HepG2 (cell line): Measurements from ENCODE around the gene MAN2B2. TPM values are rescaled to one million over a fixed set of nuclear protein-coding genes. Genes with fewer than 3 reads are reported as not detected.

ENCODE experiments used
- ATAC-seq: fragments of 200-7000 bp; cut with Tn5 transposase; 3 replicates; pipeline ENCODE4 v1.9.1; 2020; ENCODE audit warnings: mild to moderate bottlenecking, moderate library complexity
- BruUV-seq: library from RNA; stranded (reverse); fragments of 400-500 nt; replicated peaks from 2 replicates; lab custom pipeline; 2021; lab: Mats Ljungman, UMichigan
- CTCF ChIA-PET: fragments of 300-600 bp; formaldehyde crosslinking; extraction: SDS; loops from one replicate; lab custom pipeline; 2021; ENCODE audit warnings: low total read pairs, inconsistent platforms, low intra/inter-chr PET ratio; lab: Yijun Ruan, JAX
- POLR2A ChIA-PET: fragments of 350-600 bp; sonication (Branson Sonifier 250); formaldehyde crosslinking; loops from one replicate; lab custom pipeline; 2020; ENCODE audit warnings: antibody characterized with exemption, inconsistent platforms; lab: Yijun Ruan, JAX
- DNase-seq: peaks from one replicate; pipeline ENCODE4 v3.0.0-alpha.2; 2015; ENCODE audit warnings: low spot score
- FAIRE-seq: peaks from 3 replicates; lab custom pipeline; 2011; peaks lifted over from hg19 to GRCh38; lab: Jason Lieb, UNC
- H2AFZ ChIP-seq: one replicate; pipeline ENCODE4 v1.6.1; 2011; ENCODE audit warnings: low read length, inconsistent platforms
- H3K27ac ChIP-seq: fragments of 300-600 bp; 3 replicates; pipeline ENCODE4 v1.8.0; 2011; ENCODE audit warnings: mixed run types, mild to moderate bottlenecking, mixed read lengths, low read length, inconsistent platforms; ENCODE audit not compliant: insufficient read depth; ENCODE audit errors: extremely low read length
- H3K27me3 ChIP-seq, 2 experiments: fragments of 200-600 bp in 1 of 2; 2 replicates in 1 of 2; 3 replicates in 1 of 2; pipeline versions ENCODE4 v1.6.0 to v1.8.0; 2011; ENCODE audit warnings: low read length in 2 of 2, mild to moderate bottlenecking in 2 of 2, moderate library complexity in 2 of 2, inconsistent platforms in 1 of 2; ENCODE audit not compliant: insufficient read depth in 2 of 2, control insufficient read depth in 1 of 2
- H3K36me3 ChIP-seq, 2 experiments: fragments of 200-600 bp in 1 of 2; replicated peaks in 1 of 2; 2 replicates in 1 of 2; 3 replicates in 1 of 2; pipeline versions ENCODE4 v1.5.1 to v1.8.0; 2011; ENCODE audit warnings: low read length in 2 of 2, inconsistent platforms in 1 of 2; ENCODE audit not compliant: insufficient read depth in 2 of 2, control insufficient read depth in 1 of 2
- H3K4me1 ChIP-seq: 2 replicates; pipeline ENCODE4 v1.5.1; 2012; ENCODE audit warnings: low read length, inconsistent platforms; ENCODE audit not compliant: insufficient read depth
- H3K4me2 ChIP-seq: 2 replicates; pipeline ENCODE4 v1.6.0; 2011; ENCODE audit warnings: low read depth, low read length, inconsistent platforms
- H3K4me3 ChIP-seq, 3 experiments: fragments of 200-600 bp in 1 of 3; sonication (generic), shearing (Covaris generic) in 1 of 3; replicated peaks in 1 of 3; 2 replicates each; pipeline ENCODE4 v1.5.1; 2011 to 2016; ENCODE audit warnings: low read length in 3 of 3, inconsistent platforms in 2 of 3, low read depth in 2 of 3, mild to moderate bottlenecking in 2 of 3, control low read depth in 1 of 3, mixed read lengths in 1 of 3; ENCODE audit not compliant: insufficient read depth in 1 of 3
- H3K79me2 ChIP-seq: one replicate; pipeline ENCODE4 v1.6.1; 2011; ENCODE audit warnings: low read length, inconsistent platforms; ENCODE audit not compliant: insufficient read depth
- H3K9ac ChIP-seq: 2 replicates; pipeline ENCODE4 v1.6.0; 2011; ENCODE audit warnings: mild to moderate bottlenecking, low read depth, low read length, inconsistent platforms; ENCODE audit not compliant: insufficient read depth
- H3K9me3 ChIP-seq: 2 replicates; pipeline ENCODE4 v1.5.1; 2012; ENCODE audit warnings: mild to moderate bottlenecking, low read length
- H4K20me1 ChIP-seq: 2 replicates; pipeline ENCODE4 v1.6.0; 2011; ENCODE audit warnings: inconsistent platforms, mild to moderate bottlenecking, low read length, moderate library complexity; ENCODE audit not compliant: insufficient read depth
- ADNP ChIP-seq: sonication (generic); formaldehyde crosslinking; IDR thresholded peaks from 2 replicates; pipeline ENCODE4 v1.4.0; 2020; ENCODE audit warnings: missing genetic modification reagents
- DNMT1 ChIP-seq: sonication (generic); formaldehyde crosslinking; IDR thresholded peaks from 2 replicates; pipeline ENCODE4 v1.5.1; 2020; ENCODE audit warnings: mild to moderate bottlenecking, missing genetic modification reagents
- EED ChIP-seq: sonication (generic); formaldehyde crosslinking; IDR thresholded peaks from 2 replicates; pipeline ENCODE4 v1.5.0; 2020; ENCODE audit warnings: mild to moderate bottlenecking, missing genetic modification reagents
- ELF1 ChIP-seq: sonication (generic); formaldehyde crosslinking; IDR thresholded peaks from 2 replicates; pipeline ENCODE4 v1.4.0; 2020; ENCODE audit warnings: missing genetic modification reagents
- ELF4 ChIP-seq: sonication (generic); formaldehyde crosslinking; IDR thresholded peaks from 2 replicates; pipeline ENCODE4 v1.5.0; 2020; ENCODE audit warnings: missing genetic modification reagents, mild to moderate bottlenecking, moderate library complexity, borderline replicate concordance
- FOXK2 ChIP-seq: fragments of 450-650 bp; IDR thresholded peaks from 2 replicates; pipeline ENCODE4 v1.6.1; 2016
- GABPA ChIP-seq, 2 experiments: IDR thresholded peaks; 2 replicates each; pipeline ENCODE4 v1.6.1; 2011 to 2016; ENCODE audit warnings: low read depth in 2 of 2, low read length in 1 of 2, missing biosample characterization in 1 of 2, missing genetic modification characterization in 1 of 2
- HDAC2 ChIP-seq: sonication (generic); formaldehyde crosslinking; IDR thresholded peaks from 2 replicates; pipeline ENCODE4 v1.4.0; 2020; ENCODE audit warnings: missing genetic modification reagents
- HES4 ChIP-seq: sonication (generic); formaldehyde crosslinking; IDR thresholded peaks from 2 replicates; pipeline ENCODE4 v1.9.0; 2021; ENCODE audit warnings: mild to moderate bottlenecking, missing genetic modification reagents, borderline replicate concordance
- HMGA1 ChIP-seq: sonication (generic); formaldehyde crosslinking; conservative IDR thresholded peaks from 2 replicates; pipeline ENCODE4 v1.4.0; 2020; ENCODE audit warnings: missing genetic modification reagents
- KAT8 ChIP-seq: IDR thresholded peaks from 2 replicates; pipeline ENCODE4 v1.6.1; 2016; ENCODE audit warnings: missing genetic modification reagents, missing compliant biosample characterization
- KLF13 ChIP-seq: sonication (generic); formaldehyde crosslinking; IDR thresholded peaks from 2 replicates; pipeline ENCODE4 v1.4.0; 2020; ENCODE audit warnings: mild to moderate bottlenecking, missing genetic modification reagents
- NFE2L1 ChIP-seq: sonication (generic); formaldehyde crosslinking; IDR thresholded peaks from 2 replicates; pipeline ENCODE4 v1.4.0; 2020; ENCODE audit warnings: missing genetic modification reagents, mild to moderate bottlenecking, borderline replicate concordance
- PITX1 ChIP-seq: sonication (generic); formaldehyde crosslinking; IDR thresholded peaks from 2 replicates; pipeline ENCODE4 v1.5.1; 2020; ENCODE audit warnings: mild to moderate bottlenecking, missing genetic modification reagents
- RFX3 ChIP-seq: IDR thresholded peaks from 2 replicates; pipeline ENCODE4 v1.6.1; 2016; ENCODE audit warnings: missing biosample characterization, missing genetic modification reagents
- TARDBP ChIP-seq: sonication (generic); formaldehyde crosslinking; IDR thresholded peaks from 2 replicates; pipeline ENCODE4 v1.8.0; 2022; ENCODE audit warnings: mild to moderate bottlenecking, missing genetic modification reagents
- ZNF253 ChIP-seq: sonication (generic); formaldehyde crosslinking; IDR thresholded peaks from 2 replicates; pipeline ENCODE4 v1.8.0; 2022; ENCODE audit warnings: mild to moderate bottlenecking, missing genetic modification reagents, borderline replicate concordance
- ZNF274 ChIP-seq: sonication (generic); formaldehyde crosslinking; IDR thresholded peaks from 2 replicates; pipeline ENCODE4 v1.5.1; 2020; ENCODE audit warnings: mild to moderate bottlenecking, missing genetic modification reagents
- ZNF326 ChIP-seq: sonication (generic); formaldehyde crosslinking; IDR thresholded peaks from 2 replicates; pipeline ENCODE4 v1.4.0; 2020; ENCODE audit warnings: missing genetic modification reagents, borderline replicate concordance
- ZNF335 ChIP-seq: sonication (generic); formaldehyde crosslinking; IDR thresholded peaks from 2 replicates; pipeline ENCODE4 v1.4.0; 2020; ENCODE audit warnings: missing genetic modification reagents
- ZNF496 ChIP-seq: sonication (generic); formaldehyde crosslinking; IDR thresholded peaks from 2 replicates; pipeline ENCODE4 v1.8.1; 2023; ENCODE audit warnings: mild to moderate bottlenecking, moderate library complexity, missing genetic modification reagents; ENCODE audit not compliant: insufficient replicate concordance
- ZNF510 ChIP-seq: sonication (generic); formaldehyde crosslinking; IDR thresholded peaks from 2 replicates; pipeline ENCODE4 v1.4.0; 2020; ENCODE audit warnings: low read depth, mild to moderate bottlenecking, missing genetic modification reagents
- WGBS: methylation state at CpG from one replicate; pipeline ENCODE4 v1.1.6; 2017; ENCODE audit warnings: low lambda C conversion rate; 5-methylcytosine and 5-hydroxymethylcytosine counted together
- in situ Hi-C: cut with HindIII; loops from 2 replicates; pipeline ENCODE4 v1.10.0; 2017; ENCODE audit warnings: low pct_unique_long_range_greater_than_20kb; ENCODE audit not compliant: extremely low pct_ligation_motif_present
- intact Hi-C: fragments of 100-400 bp; cut with micrococcal nuclease; formaldehyde crosslinking; loops from one replicate; pipeline ENCODE4 v1.10.0; 2022; ENCODE audit not compliant: unreplicated experiment
- polyA plus RNA-seq, 8 experiments: library from polyadenylated mRNA; depleted of rRNA in 3 of 8; stranded (reverse) in 7 of 8; unstranded in 1 of 8; fragments of >200 nt; fragmentation: Illumina TruSeq in 4 of 8; extraction: Trizol in 4 of 8; gene quantifications; 2 replicates each; pipeline versions ENCODE4 v1.2.1 to v1.2.3, GENCODE V29; 2011 to 2016; ENCODE audit warnings: low read depth in 4 of 8, missing spikeins in 1 of 8, mixed read lengths in 1 of 8; ENCODE audit not compliant: insufficient read depth in 1 of 8
- total RNA-seq, 5 experiments: library from RNA; depleted of rRNA; stranded (reverse); fragments of >200 nt; fragmentation: Illumina TruSeq; extraction: Trizol; gene quantifications; 2 replicates each; pipeline ENCODE4 v1.2.3, GENCODE V29; 2016; ENCODE audit warnings: low read depth in 1 of 5
- TF ChIP-seq, protein P1 (sequence below): IDR thresholded peaks from 2 replicates; pipeline ENCODE4 v1.6.1; 2016; ENCODE audit warnings: low read depth
- TF ChIP-seq, protein P2 (sequence below): IDR thresholded peaks from 2 replicates; pipeline ENCODE4 v1.6.1; 2016; ENCODE audit warnings: missing genetic modification reagents, missing compliant biosample characterization

The MAN2B2 gene
- total and polyA plus RNA-seq, 2 of the 13 experiments (the other 11 are each of a cell fraction or from before 2014, with no cell fraction given) = 4.8 to 5.4 TPM

DNA sequence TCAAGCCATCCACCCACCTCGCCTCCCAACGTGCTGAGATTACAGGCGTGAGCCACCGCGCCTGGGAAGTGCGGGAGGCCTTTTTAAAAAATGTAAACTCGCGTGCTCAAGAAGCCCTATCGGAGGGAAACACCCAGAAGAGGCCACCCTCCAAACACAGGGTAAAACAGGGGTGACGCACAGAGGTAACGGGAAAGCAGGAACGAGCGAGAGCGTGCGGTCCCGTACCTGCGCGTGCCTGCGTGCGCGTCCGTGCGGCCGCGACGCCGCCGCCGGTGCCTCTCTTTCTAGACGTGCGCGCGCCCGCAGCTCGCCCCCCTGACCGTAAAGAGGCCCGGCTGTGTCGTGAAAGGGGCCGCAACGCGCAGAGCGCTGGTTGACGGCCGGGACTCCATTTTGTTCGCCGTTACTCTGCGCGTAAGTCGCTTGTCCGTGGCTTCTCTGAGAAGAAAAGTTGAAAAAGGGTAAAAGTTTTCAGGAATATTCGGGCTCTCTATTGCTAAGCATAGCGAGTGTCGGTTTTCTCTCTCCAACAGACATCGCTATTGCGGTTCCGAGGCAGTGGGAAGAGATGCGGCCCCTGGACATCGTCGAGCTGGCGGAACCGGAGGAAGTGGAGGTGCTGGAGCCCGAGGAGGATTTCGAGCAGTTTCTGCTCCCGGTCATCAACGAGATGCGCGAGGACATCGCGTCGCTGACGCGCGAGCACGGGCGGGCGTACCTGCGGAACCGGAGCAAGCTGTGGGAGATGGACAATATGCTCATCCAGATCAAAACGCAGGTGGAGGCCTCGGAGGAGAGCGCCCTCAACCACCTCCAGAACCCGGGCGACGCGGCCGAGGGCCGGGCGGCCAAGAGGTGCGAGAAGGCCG is 65.5 kb downstream of the MAN2B2 start, which contains the start of gene MRFAP1:
Gene MRFAP1 (plus strand): TSS at position 394 of the 872 bp plus-strand sequence. CDS start 178 bp downstream, at position 572.
- ChIA-PET CTCF (no interaction called here), POLR2A (interaction anchor here (0.6 to 4.2 kb wide), 17 partner anchors 7 to 1558 kb away, joined by 3 to 36 read pairs (median 4); partner anchors contain the start of genes BLOC1S4, MAN2B2, MRFAP1L1 and S100P)
- BruUV-seq = TSS peak; percentile 85
- Histone ChIP-seq H4K20me1 (peaks cover 13% of the 10 kb centered on the region), H3K36me3 (peaks cover 0 to 17% of the 10 kb centered on the region in 2 experiments; a peak in 2 of 5 replicates), H2AFZ (no peak within 1 kb of the TSS), H3K79me2 (peaks cover 33% of the 10 kb centered on the region), H3K9ac (peak within 1 kb of the TSS; percentile 90), H3K4me3 (peak within 1 kb of the TSS; percentile 67 to 91 (median 74)), H3K4me1 (peaks cover 38% of the 10 kb centered on the region), H3K9me3 (no peaks in the 10 kb centered on the region), H3K4me2 (peak within 1 kb of the TSS; percentile 77), H3K27me3 (no peaks in the 10 kb centered on the region; a peak in 1 of 5 replicates), H3K27ac (peak within 1 kb of the TSS; percentile 84)
- peak; percentile 91 for ATAC-seq
- peak; percentile 86 for DNase-seq
- WGBS = 1% methylated on average over 57 of the region's 90 CpGs
- intact Hi-C loops (loop anchor here (5.0 kb wide), 1 partner anchor 47 kb away; no protein-coding TSS in a partner anchor), in situ Hi-C loops (no loop called here)
- FAIRE-seq = peak; percentile 88
- no peak for TF ChIP-seq KLF13 (CRISPR knock-in tag)
- no peak for TF ChIP-seq ZNF326 (CRISPR knock-in tag)
- 0 out of 2 replicates have a peak, but pooled peaks have one; percentile 47 for TF ChIP-seq PITX1
- TF ChIP-seq ZNF335 (CRISPR knock-in tag) = peak; percentile 69; the same call in 1 of the 2 replicates
- TF ChIP-seq ZNF274 (CRISPR knock-in tag) = peak; percentile 60; the same call in 1 of the 2 replicates
- TF ChIP-seq, protein P1, sequence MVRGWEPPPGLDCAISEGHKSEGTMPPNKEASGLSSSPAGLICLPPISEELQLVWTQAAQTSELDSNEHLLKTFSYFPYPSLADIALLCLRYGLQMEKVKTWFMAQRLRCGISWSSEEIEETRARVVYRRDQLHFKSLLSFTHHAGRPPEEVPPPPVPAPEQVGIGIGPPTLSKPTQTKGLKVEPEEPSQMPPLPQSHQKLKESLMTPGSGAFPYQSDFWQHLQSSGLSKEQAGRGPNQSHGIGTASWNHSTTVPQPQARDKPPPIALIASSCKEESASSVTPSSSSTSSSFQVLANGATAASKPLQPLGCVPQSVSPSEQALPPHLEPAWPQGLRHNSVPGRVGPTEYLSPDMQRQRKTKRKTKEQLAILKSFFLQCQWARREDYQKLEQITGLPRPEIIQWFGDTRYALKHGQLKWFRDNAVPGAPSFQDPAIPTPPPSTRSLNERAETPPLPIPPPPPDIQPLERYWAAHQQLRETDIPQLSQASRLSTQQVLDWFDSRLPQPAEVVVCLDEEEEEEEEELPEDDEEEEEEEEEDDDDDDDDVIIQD (CRISPR knock-in tag) = no peak
- 0 out of 2 replicates have a peak, but pooled peaks have one; percentile 35 for TF ChIP-seq NFE2L1 (CRISPR knock-in tag)
- peak; percentile 61; the same call in 1 of the 2 replicates for TF ChIP-seq ZNF253
- no peak for TF ChIP-seq ZNF496 (CRISPR knock-in tag)
- peak; percentile 97 for TF ChIP-seq KAT8 (CRISPR knock-in tag)
- TF ChIP-seq, protein P2, sequence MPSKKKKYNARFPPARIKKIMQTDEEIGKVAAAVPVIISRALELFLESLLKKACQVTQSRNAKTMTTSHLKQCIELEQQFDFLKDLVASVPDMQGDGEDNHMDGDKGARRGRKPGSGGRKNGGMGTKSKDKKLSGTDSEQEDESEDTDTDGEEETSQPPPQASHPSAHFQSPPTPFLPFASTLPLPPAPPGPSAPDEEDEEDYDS (CRISPR knock-in tag) = peak; percentile 88
- peak; percentile 87 for TF ChIP-seq ZNF510 (CRISPR knock-in tag)
- TF ChIP-seq ELF4 (CRISPR knock-in tag) = no peak
- no peak for TF ChIP-seq FOXK2
- TF ChIP-seq HMGA1 (CRISPR knock-in tag) = no peak
- peak; percentile 51; the same call in 1 of the 2 replicates for TF ChIP-seq HDAC2 (CRISPR knock-in tag)
- no peak for TF ChIP-seq EED
- no peak for TF ChIP-seq ELF1 (CRISPR knock-in tag)
- peak; percentile 83 for TF ChIP-seq HES4 (CRISPR knock-in tag)
- TF ChIP-seq ADNP (CRISPR knock-in tag) = no peak
- TF ChIP-seq DNMT1 (CRISPR knock-in tag) = no peak
- peak; percentile 34; the same call in 1 of the 2 replicates for TF ChIP-seq RFX3 (CRISPR knock-in tag)
- TF ChIP-seq GABPA (IDR thresholded peaks at IDR 0.05; ENCODE audit: low read depth, low read length) = no peak
- no peak for TF ChIP-seq GABPA (CRISPR knock-in tag; IDR thresholded peaks at IDR 0.05; ENCODE audit: low read depth)
- peak; percentile 84; the same call in 1 of the 2 replicates for TF ChIP-seq TARDBP (CRISPR knock-in tag)
